ENCODE data around the gene RAI1.

Gene RAI1

DNA sequence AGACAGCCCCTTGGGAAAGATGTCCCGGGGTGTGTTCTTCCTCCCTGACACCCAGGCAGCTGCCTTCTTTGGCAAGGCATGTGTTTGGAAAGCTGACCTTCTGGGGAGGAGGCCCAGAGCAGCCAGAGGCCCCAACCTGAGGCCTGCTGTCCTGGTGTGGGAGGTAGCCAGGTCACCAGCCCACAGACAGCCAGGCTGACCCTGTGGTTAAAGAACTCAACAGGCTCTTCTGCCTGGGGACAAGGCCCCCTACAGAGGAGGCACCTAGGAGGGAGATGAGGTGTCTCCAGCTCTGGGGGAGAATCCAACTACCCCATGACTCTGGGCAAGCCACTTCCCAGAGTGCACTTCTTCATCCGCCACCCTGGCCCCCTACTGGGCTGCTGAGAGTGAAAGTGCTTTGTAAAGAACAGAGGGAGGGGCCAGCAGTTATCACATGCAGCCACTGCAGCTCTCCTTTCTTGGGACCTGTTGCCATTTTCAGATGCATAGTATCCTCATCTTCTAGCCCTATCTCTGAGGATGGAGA is 168.7 kb downstream of the RAI1 start:
- peak; percentile 16 for DNase-seq

DNA sequence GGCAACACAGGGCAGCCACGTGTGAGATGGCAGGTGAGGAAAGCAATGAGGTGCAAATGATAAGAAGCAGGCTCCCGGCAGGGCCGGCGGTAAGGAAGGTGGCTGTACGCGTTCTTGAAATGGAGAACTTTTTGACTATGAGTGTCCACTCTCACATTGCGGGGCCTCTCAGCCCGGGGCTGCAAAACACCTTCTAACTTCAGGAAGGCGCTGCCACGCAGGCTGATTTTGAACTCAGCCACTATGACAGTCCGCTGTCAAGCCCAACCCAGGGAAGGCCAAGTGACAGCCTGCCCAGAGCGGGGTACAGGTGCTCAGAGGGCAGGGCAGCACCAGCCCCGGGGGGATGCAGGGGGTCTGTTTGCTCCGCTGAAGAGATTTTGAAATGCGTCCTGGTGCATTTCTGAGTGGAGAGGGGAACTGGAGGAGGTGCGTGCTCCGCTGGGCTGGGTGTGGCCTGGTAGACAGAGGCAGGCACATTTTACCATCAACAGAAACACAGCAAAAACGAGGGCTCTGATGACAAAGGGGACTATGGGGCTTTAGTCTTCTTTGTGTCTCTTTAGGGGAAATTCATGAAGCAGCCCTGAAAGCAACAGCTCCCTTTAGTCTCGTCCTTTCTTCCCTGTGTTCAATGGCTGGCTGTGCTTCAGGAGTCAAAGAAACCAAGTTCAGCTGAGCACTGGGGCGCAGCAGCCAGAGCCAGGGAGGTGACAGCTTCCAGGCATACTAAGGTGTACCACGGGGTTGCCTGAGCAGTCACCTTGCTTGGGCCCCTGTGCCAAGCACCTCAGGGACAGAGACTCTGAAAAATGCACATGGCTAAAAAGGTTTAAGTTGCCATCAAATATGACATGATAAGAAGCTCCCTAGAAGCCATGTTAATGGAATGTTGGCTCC is 170.1 kb downstream of the RAI1 start:
- no peak for DNase-seq

DNA sequence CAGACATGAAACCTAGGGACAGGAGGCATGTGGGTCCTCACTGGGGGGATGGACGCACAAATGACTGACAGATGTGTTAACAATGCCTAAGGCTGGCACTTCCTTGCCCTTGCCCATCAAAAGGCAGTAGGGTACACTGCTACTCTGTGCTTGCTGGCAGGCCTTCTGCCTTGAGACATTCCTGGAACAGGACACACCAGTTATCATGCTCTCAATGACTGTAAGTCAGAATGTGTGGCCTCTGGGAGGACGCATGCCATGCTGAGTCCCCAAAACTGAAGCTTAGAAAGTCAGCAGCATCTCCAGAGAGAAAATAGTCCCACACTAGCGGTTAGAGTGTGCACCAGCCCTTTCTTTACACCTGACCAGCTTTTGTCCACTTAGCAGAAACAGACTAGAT is 171.7 kb downstream of the RAI1 start:
- no peak for DNase-seq

DNA sequence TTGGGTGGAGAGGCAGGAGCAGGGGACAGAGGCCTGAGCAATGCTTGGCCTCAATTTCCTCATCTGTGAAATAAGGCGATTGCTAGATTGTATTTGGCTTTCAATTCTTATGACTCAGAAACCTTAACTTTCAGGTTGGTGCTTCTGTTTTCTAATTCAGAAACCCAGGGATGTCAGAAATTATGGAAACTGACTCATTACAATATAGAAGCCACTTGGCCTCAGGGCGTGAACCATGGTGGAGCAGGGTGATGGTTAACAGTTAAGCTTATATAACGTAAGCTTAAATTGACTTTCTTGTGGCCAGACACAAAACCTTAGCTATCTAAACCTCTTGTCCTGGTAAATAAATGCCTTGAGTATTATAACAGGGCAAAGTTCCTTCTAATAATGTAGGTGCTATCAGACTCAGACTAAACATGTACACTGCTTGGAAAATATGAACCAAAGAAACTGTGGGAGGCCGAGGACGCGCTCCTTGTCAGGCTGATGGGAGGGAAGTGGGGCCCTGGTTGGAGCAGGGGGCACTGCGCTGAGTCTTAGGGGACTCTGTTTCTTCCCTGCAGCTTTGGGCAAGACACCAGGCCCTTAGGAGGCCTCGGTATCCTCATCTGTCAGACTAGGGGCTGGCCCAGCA is 172.7 kb downstream of the RAI1 start:
- no peak for DNase-seq

DNA sequence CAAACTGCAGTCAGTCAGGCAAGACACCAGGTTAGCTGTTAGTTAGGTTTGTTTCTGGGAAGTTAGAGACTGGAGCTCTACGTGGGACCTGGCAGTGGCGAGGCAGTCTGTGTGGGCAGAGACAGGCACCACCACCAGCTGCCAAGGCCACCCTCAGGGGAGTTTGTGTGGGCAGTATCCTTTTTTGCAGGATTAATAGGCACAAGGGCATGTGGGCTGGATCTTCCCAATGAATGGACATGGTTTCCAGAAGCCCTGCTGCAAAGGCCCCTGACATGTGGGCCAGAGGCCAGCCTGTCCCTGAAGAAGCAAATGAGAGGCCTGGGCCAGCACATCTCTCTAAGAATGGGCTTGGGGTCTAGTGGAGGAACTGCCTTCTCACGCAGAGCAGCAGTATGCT is 174.7 kb downstream of the RAI1 start:
- no peak for DNase-seq

DNA sequence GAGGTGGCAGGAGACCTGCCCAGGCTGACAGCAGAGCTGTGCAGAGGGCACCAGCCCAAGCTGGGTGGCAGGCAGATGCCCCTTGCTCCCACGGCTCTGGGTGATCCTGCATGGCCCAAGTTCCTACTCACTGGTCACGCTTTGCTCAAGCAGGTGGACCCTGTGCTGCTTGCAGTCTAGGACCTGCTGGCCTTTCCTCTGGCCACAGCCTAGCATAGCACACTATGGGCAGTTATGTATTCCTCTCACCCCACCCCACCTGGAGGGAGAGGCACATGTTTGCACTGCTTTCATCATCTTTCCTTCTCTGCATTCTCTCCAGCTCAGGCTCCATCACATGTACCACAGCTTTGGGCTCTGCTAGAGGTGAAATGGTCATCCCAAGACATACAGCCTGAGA is 175.1 kb downstream of the RAI1 start:
- no peak for DNase-seq

DNA sequence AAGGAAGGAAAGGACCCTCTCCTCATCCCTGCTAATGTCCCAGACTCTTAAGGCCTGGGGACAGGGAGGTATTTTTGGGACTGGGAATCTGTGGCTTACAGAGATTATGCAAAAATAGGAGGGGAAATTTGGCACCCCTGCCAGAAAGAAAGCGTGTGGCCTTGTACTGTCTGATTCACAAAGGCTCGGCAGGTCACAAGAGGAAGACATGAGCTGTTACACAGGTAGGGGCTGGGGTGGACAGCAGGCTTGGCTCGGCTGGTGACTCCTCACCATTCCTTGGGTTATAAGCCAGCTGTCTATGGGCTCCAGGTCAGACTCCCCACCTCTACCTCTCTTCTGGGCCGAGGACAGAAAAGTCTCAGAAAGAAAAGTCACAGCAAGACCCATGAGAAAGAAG is 176.2 kb downstream of the RAI1 start:
- no peak for DNase-seq

DNA sequence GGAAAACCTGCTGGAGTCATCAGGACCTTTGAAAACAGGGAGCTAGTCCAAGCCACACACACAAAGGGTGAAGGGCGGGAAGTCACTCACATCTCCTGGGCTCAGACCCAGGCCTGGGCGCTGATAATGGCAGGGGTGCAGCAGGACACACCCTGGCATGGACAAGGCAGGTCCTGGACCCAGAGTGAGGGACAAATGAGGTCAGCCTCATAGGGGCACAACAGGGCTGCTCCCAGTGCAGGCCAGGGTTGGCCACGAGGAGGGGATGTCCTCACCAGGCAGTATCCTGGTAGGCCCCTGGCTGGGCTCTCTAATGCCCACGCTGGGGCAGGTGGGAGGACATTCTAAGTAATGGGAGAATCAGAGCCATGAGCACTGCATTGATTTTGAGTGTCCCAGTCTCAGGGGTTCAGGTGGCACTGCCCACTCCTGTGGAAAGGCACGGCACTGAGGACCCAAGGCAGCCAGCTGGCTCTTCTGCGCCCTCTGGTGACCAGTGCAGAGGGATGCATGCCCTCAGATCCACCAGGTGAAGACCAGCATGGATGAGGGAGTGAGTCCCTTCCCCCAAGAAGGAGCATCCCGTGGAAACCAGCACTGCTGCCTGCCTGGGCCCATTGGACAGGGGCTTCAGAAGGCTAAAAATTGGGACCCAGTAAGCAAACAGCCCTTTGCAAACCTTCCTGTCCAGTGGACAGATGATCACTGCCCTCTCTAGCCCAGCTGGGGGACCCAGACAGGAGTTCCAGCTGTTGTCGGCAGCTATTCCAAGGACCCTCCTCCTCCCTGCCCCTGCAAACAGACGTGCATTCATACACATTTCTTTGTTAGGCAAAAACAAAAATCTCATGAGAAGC is 178.9 kb downstream of the RAI1 start:
- peak; percentile 16 for DNase-seq

DNA sequence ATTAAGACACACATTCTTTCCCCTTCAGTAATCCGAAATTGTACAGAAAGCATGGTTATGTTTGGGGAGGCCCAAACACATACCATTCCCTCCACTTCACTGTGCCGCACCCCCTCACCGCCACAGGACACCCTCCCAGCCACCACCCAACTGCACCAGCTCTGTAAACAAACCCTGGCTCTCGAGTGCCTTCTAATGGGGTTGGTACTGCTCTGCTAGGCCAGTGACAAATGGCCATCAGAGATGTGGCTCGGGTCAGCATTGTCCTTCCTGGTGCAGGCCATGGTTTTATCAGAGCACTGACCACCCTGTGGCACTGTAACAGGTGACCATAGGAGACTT is 179.5 kb downstream of the RAI1 start:
- no peak for DNase-seq

Measured in NCI-H2227 treated with DMSO at 0.1 percent for 48 hours (cell line).